Lower leg skin (tissue), 4 donors: ENCODE data around the gene DPYD. TPM values are rescaled to one million over a fixed set of nuclear protein-coding genes. Genes with fewer than 3 reads are reported as not detected.

Experiments used
- DNase-seq, 2 donors: peaks; one replicate each; pipeline ENCODE4 v3.0.0-alpha.2; 2019; ENCODE audit warnings: low spot score in 2 of 2
- H3K4me3 ChIP-seq: fragments of 200-600 bp; sonication (generic); 2 replicates; pipeline ENCODE4 v1.5.1; 2017; ENCODE audit warnings: mild to moderate bottlenecking, low read depth; ENCODE audit not compliant: poor library complexity, severe bottlenecking
- POLR2A ChIP-seq, 2 donors: fragments of 450-650 bp; IDR thresholded peaks; one replicate each; pipeline ENCODE4 v1.6.1; 2016 to 2017; ENCODE audit warnings: antibody characterized with exemption in 2 of 2, mild to moderate bottlenecking in 1 of 2, moderate library complexity in 1 of 2
- WGBS, 2 donors: methylation state at CpG; one replicate each; pipeline ENCODE4 v1.1.5; 2018; 5-methylcytosine and 5-hydroxymethylcytosine counted together
- intact Hi-C: fragments of 100-400 bp; cut with DNase I; formaldehyde crosslinking; loops from one replicate; pipeline ENCODE4 v1.15.0; 2023; ENCODE audit warnings: low total_unique reads
- total RNA-seq, 4 donors: library from RNA; depleted of rRNA; stranded (reverse); fragments of >200 nt; gene quantifications; one replicate each; pipeline ENCODE4 v1.1.0, GENCODE V29; 2016
- TF ChIP-seq, protein P1 (sequence below), 3 donors: fragments of 450-650 bp; IDR thresholded peaks; one replicate each; pipeline ENCODE4 v1.5.1; 2016; ENCODE audit warnings: antibody characterized with exemption in 3 of 3, mild to moderate bottlenecking in 3 of 3, moderate library complexity in 2 of 3

DPYD gene
- total RNA-seq, 4 donors from 2014 or later = 10.6 to 16.1 (median 14.6) TPM

DNA sequence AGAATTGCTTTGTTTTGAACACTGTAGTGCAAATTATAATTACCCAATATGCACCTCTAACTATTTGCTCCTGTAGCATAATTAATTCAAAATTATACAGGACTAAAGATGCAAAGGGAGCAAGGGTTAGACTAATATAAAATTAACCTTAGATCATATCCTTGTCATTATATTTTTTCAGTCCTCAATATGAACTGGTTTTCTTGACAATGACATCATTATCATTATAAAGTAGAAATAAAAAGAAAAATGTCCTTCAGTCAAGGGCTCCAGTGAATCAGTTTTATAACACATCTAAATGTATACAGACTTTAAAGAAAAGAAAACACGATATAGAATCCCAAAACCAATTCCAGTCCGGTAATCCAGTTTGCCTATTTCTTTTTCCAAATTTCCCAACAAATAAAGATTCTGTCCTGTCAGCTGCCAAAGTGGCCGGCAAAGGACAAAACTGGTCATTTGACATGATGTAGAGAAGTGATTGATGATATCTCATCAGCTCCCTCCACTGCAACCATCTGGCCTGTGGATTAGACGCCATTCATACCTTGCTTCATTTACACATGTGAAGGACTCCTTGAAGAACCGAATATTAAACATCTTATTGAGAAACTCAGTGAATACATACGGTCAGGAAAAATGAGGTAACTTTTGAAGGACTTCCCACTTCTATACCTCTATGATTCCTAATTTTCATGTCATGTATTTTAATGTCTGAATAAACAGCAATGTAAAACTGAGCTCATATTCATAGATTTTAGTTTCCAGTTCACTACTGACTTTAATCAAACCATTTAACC, 15.5 kb downstream of the DPYD start:
- WGBS, 2 donors = 85 to 86% methylated on average over 6 of the region's 6 CpGs
- no peak for DNase-seq
- H3K4me3 ChIP-seq = no peak overlapping the region
- intact Hi-C loops = no loop called here
- TF ChIP-seq, protein P1, sequence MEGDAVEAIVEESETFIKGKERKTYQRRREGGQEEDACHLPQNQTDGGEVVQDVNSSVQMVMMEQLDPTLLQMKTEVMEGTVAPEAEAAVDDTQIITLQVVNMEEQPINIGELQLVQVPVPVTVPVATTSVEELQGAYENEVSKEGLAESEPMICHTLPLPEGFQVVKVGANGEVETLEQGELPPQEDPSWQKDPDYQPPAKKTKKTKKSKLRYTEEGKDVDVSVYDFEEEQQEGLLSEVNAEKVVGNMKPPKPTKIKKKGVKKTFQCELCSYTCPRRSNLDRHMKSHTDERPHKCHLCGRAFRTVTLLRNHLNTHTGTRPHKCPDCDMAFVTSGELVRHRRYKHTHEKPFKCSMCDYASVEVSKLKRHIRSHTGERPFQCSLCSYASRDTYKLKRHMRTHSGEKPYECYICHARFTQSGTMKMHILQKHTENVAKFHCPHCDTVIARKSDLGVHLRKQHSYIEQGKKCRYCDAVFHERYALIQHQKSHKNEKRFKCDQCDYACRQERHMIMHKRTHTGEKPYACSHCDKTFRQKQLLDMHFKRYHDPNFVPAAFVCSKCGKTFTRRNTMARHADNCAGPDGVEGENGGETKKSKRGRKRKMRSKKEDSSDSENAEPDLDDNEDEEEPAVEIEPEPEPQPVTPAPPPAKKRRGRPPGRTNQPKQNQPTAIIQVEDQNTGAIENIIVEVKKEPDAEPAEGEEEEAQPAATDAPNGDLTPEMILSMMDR (IDR thresholded peaks at IDR 0.05) = no peak
- no peak for TF ChIP-seq POLR2A (IDR thresholded peaks at IDR 0.05)

DNA sequence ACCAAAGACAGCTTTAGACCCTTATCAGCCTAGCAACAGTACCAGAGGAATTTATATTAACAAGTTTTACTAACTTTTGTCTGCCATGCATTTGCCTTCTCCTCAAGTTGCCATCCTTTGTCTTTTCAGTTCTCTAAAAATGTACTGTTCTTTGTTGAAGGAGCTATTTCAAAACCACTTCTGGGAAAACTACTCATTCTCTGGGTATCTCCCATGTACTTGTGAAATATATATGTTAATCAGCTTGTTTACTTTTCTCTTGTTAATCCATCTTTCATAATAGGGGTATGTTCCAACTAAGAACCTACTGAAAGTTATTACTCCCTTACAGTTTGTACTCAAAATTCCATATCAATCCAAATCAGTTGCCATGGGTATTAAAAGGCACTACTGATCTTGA, 16.3 kb downstream of the DPYD start:
- TF ChIP-seq, protein P1 (IDR thresholded peaks at IDR 0.05) = no peak
- no peak for TF ChIP-seq POLR2A (IDR thresholded peaks at IDR 0.05)
- intact Hi-C loops = no loop called here

DNA sequence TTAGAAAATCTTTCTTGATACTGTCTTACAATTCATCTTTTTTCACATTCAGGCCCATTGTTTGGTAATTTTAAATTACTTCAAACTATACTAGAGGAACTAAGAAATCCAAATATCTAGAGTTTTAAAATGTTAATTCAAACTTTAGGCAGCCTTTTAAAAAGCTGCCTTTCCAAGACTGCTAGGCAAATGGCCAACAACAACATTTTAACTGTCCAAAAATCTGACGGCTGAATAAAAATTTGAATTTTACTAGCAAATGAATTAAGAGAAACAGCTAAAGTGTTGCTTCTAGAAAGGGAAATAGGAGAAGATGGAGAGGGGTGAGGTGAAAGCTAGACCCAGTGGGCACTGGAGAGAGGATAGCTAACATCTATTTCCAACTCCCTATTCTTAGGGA, 17.2 kb downstream of the DPYD start:
- WGBS, 2 donors = 6 to 12% methylated on average over 1 of the region's 1 CpG
- intact Hi-C loops = no loop called here
- H3K4me3 ChIP-seq = no peak overlapping the region
- no peak for DNase-seq
- TF ChIP-seq, protein P1 (IDR thresholded peaks at IDR 0.05) = no peak
- no peak for TF ChIP-seq POLR2A (IDR thresholded peaks at IDR 0.05)

More for the DNA sequence above, 16.3 kb downstream of the DPYD start:
- DNase-seq = no peak
- no peak overlapping the region for H3K4me3 ChIP-seq

DNA sequence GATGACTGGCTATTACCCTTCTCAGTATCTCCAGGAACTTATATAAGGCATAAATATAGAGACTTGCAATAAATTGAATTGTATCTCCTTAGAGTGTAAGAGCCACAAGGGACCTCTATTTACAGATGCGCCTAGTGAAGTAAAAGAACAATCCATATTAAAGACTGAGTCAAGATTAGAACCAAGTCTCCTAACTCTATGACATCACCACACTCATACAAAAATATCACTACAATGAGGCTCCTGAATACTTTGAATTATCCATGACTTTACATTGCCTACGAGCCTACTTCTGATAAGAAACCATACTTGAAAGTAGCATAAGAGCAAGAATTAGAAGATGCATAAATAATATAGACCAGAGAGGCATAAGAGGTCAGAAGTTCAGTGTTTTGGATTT, 18.8 kb downstream of the DPYD start:
- WGBS, 2 donors = 91 to 96% methylated on average over 2 of the region's 2 CpGs
- no peak overlapping the region for H3K4me3 ChIP-seq
- DNase-seq = no peak
- intact Hi-C loops = no loop called here
- TF ChIP-seq, protein P1 (IDR thresholded peaks at IDR 0.05) = no peak
- TF ChIP-seq POLR2A (IDR thresholded peaks at IDR 0.05) = no peak

DNA sequence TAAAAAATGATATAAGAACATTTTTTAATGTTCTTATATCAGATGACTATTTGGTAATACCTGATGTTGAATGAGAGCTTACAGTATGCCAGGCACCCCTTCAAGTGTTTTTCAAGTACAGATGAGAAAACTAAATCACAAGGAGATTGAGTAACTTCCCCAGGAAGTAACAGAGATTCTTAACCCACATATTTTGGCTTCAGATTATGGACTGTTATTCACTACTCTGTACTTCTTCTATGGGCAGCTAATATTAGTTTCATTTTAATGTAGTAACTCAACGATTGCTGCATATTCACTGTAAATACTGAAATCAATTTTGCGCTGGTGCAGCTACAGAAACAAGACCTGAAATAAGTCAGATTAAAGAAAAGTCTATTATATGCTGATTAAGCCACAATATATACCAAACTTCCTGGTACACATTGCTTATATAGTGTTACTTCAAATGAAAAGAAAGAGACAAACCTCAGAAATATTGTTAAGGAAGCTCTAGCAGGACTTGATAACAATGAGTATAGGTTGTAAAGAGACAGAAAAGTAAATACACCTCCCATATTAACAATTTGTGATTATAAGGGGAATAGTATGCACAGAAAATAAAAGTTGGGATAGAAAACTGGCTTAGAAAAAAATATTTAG, 19.7 kb downstream of the DPYD start:
- no peak for DNase-seq
- 60 to 65% methylated on average over 2 of the region's 2 CpGs for WGBS, 2 donors
- no peak overlapping the region for H3K4me3 ChIP-seq
- no peak for TF ChIP-seq POLR2A (IDR thresholded peaks at IDR 0.05)
- TF ChIP-seq, protein P1 (IDR thresholded peaks at IDR 0.05) = no peak
- intact Hi-C loops = no loop called here
